LNCAP (cell line): ENCODE results near the gene PLA2G4E.

Experiments used
- CTCF ChIP-seq: fragments of 450-650 bp; IDR thresholded peaks from 2 replicates; pipeline ENCODE4 v1.5.1; 2017; ENCODE audit warnings: mild to moderate bottlenecking

The PLA2G4E gene

GRCh38 chr15:42001236-42001635 lies 19.6 kb downstream of the PLA2G4E start:
- TF ChIP-seq CTCF, result no peak

- TF ChIP-seq CTCF, result no peak
These were observed 21.3 kb downstream of the PLA2G4E start for GRCh38 chr15:41999290-42000285.

DNA sequence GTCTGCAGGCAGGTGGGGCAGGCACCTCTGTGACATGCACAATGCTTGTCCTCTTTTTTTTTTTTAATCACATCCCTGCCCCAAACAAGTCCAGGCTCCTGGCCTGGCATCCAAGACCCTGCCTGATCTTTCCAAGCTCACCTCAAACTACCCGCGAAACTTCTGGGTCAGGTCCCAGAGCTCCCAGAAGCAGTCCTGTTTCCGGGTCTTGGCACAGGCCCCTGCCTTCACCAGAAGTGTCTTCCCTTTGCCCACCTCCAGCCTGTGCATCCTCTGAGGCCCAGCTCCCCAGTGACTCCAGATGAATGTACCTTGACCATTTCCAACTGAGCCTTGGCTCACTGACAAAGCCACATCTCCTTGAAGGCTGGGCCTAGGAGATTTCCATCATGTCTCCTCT lies 23.0 kb downstream of the PLA2G4E start:
- no peak for TF ChIP-seq CTCF

- no peak for TF ChIP-seq CTCF
These were observed 23.8 kb downstream of the PLA2G4E start for GRCh38 chr15:41996921-41997592.

GRCh38 chr15:41996376-41996775 lies 24.5 kb downstream of the PLA2G4E start:
- TF ChIP-seq CTCF, result no peak

DNA sequence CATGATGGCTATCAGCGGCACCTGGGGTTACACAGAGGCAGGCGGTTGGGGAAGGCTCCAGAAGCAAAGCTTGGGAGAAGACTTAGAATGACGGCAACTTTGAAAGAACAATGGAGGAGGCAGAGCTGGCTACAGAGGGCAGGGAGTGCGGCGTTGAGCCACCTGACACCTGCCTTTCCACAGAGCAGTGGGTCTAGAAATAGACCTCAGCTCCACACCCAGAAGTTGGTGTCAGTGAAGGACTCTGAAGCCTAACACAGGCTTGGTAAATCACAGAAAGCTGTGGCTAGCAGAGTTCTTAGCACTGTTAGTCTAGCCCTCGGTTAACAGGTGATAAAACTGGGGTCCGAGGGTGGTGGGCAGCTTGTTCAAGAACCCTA lies 25.4 kb downstream of the PLA2G4E start:
- no peak for TF ChIP-seq CTCF

DNA sequence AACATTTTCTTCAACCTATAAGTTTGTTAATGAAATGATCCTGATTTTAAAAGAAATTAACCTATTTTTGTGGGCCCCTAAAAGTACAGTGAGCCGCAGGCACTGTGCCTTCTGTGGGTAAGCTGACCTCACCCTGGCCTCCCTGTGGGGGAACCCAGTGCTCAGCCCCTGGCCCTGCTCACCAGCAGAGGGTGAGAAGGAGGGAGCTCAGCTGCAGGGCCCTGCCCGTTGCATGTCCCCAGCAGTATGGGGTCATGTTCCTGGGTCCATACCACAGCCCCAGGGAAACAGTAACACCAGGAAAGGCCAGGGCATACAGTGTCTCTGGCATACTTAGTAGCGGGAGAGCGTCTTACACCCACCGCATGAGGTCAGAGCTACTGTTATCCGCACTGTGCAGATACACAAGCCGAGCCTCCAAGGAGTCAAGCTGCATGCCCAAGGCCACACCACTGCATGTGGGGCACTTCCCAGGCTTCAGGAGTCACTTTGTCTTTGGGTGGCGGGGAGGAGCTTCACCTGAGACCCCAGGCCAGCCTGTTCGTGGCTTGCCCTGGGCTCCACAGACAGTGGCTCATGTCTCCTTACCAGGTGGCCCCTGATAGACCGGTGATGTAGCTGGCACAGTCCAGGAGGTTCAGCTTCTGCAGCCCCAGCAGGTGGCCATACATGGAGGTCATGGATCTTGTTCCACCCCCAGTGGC lies 25.9 kb downstream of the PLA2G4E start:
- TF ChIP-seq CTCF, result no peak
